NAMALWA (cell line): ENCODE data around the gene CDR2.
"Not testable (repeated sequence)": the region's sequence is repeated elsewhere in the genome, so short reads cannot be mapped to it uniquely, and the experiment has no call there.

Experiments
- DNase-seq: peaks from one replicate; pipeline ENCODE4 v3.0.0-alpha.2; 2015; ENCODE audit warnings: low spot score

The CDR2 gene

GRCh38 chr16:22352723-22353122 is 21.7 kb downstream of the CDR2 start:
- no peak for DNase-seq

DNA sequence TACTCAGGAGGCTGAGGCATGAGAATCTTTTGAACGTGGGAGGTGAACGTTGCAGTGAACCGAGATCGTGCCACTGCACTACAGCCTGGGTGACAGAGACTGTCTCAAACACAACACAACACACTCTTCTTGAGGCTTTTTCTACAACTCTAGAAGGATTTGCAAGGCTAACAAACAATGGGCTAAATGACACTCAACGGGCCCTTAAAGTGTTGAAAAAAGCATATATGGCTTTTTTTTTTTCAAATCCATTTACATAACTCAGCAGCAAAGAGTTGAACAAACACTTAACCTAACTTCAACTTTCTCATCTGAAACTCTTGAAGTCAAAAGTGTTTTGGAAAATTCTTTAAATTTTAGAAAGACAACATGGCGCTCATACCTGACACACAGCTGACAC is 22.3 kb downstream of the CDR2 start:
- DNase-seq = no peak

GRCh38 chr16:22351017-22351416 is 23.4 kb downstream of the CDR2 start:
- DNase-seq = not testable (repeated sequence)

DNA sequence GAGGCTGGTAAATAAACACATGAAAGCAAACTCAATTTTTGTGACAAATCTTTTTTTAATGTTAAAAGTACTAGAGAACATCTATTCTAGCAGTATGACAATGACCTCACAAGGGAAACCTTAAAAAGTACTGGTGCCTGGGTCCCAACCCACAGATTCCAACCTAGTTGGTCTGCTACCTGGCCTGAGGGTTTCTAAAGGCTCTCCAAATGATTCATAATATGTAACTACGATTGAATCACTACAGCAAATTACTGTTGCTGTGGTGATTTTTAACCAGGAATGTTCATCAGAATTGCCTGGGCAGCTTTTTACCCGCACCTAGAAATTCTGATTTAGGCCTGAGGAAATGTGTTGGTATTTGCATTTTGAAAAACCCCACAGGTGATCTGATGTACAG is 26.1 kb downstream of the CDR2 start:
- DNase-seq = no peak

DNA sequence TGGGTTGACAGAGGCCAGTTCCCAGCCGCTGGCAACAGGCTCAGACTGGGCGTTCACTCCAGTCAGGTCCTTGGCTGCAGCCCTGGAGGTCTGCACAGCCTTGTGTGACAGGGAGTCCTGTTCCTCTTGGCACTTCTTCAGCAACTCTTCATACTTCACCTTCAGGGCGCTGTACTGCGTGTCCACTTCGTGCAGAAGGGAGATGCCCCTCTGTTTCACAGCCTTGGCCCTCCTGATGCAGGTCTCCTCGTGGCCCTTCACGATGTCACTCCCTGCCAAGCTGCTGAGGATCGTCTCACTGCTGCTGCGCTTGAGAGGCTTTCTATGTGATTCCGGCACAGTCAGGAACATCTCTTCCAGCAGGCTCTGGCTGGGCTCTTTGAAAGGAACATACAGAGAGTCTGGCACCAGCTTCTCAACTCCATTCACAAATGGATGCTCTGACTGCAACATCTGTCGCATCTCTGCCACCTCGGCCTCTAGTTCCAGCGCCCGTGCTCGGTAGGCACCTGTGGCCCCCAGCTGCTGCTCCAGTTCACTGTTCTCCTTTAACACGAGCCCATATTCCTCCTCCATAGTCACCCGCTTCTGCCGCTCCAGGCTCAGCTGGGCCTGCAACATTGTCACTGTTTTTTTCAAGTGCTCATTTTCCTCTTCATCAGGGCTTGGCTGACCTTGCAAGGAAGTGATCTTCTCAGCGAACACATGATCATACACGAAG is 27.2 kb downstream of the CDR2 start:
- no peak for DNase-seq

DNA sequence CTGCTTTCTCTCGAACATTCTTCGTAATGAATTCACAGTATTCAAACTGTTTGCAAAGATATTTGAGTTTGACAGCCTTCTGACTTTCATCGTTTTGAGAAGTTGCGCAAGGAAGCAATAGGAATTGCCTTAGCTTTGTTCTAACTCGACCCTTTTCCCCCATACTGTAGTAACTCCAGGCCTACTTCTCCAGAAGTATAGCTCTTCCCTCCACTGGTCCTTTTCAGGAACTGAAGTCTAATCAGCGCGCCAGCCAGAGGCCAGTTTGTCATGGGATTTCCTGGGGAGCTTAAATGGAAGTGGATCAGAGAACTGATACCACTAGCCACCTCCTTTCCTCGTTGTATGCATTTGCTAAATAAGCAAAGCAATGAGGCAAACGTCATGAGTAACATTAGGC is 27.9 kb downstream of the CDR2 start:
- DNase-seq = no peak

GRCh38 chr16:22342082-22342481 is 32.3 kb downstream of the CDR2 start:
- no peak for DNase-seq

GRCh38 chr16:22340945-22341344 is 33.5 kb downstream of the CDR2 start:
- DNase-seq = no peak

GRCh38 chr16:22337849-22338635 is 36.4 kb downstream of the CDR2 start:
- no peak for DNase-seq

- DNase-seq = no peak
These were observed 37.4 kb downstream of the CDR2 start for GRCh38 chr16:22337045-22337444.

DNA sequence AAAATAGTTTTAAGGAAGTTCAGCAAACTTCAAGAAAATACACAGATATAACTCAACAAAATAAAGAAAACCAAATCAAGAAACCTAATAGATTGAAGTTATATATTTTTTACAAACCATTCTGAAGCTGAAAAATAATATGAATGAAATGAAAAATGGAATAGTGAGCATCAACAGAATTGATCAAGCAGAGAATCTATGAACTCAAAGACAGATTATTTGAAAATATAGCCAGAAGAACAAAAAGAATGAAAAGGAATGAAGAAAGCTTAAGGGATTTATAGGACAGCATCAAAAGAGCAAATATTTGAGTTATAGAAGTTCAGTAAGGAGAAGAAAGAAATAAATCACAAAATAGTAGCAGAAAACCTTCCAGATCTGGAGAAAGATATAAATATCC is 37.8 kb downstream of the CDR2 start:
- no peak for DNase-seq

DNA sequence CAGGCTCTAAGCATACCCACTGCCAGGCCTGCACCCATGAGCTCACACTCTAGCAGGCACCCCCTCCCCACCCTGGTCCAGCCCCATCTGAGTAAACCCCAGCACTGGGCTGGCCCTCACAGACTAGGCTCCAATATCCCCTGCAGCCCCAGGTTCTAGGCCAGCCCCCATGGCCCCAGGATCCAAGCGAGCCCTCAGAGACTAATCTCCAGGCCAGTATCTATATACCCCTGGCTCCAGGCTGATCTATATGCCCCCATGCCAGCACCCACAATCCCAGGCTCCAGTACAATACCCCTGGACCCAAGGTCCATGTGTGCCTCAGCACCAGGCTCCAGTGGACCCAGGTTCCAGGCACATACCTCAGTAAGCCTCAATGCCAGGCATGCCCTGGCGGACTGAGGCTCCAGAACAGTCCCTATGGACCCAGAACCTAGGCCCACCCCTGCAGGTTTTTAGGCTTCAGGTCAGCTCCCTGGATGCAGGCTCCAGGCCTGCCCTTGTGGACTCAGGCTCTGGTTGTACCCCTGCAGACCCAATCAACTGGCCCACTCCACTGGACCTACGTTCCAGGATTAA is 38.7 kb downstream of the CDR2 start:
- DNase-seq = no peak

GRCh38 chr16:22333457-22333994 is 40.9 kb downstream of the CDR2 start:
- DNase-seq = no peak

- DNase-seq = no peak
These were observed 44.1 kb downstream of the CDR2 start for GRCh38 chr16:22330326-22330725.

DNA sequence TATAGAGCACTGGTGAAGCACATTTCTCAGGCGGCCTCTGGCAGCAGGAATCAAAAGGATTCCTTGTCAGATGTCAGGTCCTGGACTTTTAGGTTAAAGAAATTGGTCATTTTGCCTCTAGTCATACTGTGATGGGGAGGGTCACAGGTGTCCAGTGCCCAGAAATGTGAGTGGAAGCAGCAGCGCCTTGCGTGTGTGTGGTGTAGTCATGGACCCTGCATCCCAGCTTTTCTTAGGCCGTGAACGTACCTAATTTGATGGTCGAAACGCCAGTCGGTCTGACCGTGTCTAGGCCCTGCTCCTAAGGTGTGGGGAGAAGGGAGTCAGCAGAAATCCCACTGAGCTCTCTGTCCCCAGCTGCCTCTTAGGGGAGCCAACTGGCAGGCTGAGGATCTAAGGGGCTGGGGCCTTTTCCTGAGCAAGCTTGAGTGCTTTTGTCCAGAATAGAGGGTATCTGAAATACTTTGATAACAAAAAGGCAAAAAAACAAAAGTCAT is 45.2 kb downstream of the CDR2 start:
- DNase-seq = no peak

DNA sequence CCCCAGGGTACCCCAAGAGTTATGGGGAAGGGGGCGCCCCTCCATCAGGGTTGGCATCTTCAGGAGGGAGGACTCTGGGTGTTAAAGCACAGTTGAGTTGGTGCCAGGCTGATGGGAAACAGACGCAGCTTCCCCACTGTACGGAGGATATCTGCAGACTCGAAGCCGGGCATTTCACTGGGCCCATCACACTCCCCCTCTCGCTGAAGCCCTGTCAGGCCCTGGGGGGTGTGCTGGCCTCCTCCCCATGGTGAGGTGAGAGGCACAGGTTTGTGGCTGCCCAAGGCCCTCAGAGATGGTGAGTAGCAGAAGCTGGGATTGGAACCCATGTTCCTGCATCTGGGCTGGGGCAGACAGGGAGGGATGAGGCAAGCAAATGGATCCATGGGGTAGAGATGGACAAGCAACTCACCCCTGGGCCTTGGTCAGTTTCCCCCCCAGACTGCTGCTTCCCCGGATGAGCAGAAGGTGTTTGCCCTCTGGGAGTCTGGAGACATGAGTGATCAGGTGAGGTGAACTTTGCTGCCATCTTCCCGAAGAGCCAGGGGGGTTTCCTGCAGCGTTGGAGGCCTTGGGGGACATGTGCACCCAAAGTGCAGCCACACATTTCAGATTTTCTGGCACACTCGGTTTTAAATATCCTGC is 46.2 kb downstream of the CDR2 start:
- no peak for DNase-seq

DNA sequence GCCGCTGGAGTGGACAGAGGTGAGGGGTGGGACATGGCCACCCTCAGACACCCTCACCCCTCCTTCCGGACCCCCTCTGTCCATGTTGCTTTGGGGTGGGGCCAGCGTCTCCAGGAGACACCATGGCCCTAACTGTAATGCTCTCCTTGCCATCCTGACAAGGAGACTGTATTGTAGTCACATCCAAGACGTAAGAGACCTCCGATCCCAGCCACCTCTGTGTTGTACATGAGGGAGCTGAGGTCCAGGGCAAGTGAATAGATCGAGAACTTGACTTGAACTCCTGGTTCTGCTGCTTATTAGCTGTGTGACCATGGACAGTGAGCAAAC is 47.0 kb downstream of the CDR2 start:
- no peak for DNase-seq

DNA sequence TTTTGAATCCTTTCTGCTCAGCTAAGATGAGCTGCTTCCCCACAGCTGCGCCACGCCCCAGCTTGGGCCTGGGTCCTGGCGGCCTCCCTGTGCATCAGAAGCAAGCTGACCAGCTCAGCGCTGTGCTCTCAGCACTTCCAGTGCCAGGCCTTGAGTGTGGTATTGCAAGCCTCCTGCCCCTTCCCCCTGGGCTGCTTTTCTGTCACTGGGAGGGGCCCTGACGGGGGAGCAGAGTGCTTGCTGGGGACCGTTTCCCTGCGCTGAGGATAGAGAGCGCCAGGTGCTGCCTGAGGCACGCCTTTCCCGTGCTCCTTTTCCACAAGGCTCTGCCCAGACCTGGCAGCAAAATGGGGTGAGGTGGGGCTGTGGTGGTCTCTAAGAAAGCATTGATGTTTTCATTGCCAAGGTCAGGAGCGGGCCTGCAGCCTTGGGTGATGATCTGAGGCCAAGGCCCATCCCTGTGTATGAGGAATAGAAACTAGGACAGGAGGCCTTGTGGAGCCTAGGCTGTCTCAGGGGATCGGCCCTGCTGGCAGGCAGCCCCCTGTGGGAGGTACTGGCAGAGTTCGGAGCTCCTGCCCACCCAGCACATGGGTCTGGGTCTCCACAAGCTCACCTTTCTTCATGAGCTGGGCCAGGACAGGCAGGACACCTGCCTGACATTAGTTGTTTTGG is 47.5 kb downstream of the CDR2 start:
- DNase-seq = no peak

GRCh38 chr16:22326369-22326652 is 48.1 kb downstream of the CDR2 start:
- no peak for DNase-seq

- no peak for DNase-seq
These were observed 48.6 kb downstream of the CDR2 start for GRCh38 chr16:22325598-22326368.
